ENCODE results near the gene PPP6R3.

DNA sequence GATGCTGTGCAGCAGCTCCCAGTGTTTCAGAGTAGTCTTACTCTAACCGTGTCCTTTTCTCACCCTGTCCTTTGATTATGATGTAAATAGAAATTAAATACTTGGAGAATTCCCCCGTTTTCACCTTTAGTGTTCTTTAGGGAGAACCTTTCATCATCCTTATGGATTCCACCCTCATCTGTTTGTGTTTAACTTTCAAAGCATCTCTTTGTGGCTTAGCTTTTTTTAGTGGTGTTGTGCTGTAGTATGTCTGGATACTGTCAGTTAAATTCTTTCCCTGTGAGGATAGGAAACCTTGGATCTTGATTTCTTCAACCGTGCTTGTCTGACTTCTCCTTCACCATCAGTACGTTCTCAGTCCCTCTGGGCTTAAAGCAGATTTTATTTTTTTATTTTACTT is 48.5 kb downstream of the PPP6R3 start:
- TF ChIP-seq, protein P1, sequence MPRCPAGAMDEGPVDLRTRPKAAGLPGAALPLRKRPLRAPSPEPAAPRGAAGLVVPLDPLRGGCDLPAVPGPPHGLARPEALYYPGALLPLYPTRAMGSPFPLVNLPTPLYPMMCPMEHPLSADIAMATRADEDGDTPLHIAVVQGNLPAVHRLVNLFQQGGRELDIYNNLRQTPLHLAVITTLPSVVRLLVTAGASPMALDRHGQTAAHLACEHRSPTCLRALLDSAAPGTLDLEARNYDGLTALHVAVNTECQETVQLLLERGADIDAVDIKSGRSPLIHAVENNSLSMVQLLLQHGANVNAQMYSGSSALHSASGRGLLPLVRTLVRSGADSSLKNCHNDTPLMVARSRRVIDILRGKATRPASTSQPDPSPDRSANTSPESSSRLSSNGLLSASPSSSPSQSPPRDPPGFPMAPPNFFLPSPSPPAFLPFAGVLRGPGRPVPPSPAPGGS (IDR thresholded peaks at IDR 0.05; ENCODE audit: borderline replicate concordance, insufficient read depth, low read depth, low read length, poor library complexity, severe bottlenecking): no peak
- TF ChIP-seq, protein P2, sequence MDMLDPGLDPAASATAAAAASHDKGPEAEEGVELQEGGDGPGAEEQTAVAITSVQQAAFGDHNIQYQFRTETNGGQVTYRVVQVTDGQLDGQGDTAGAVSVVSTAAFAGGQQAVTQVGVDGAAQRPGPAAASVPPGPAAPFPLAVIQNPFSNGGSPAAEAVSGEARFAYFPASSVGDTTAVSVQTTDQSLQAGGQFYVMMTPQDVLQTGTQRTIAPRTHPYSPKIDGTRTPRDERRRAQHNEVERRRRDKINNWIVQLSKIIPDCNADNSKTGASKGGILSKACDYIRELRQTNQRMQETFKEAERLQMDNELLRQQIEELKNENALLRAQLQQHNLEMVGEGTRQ (IDR thresholded peaks at IDR 0.05; ENCODE audit: borderline replicate concordance, low read depth, low read length): no peak
- no peak for TF ChIP-seq NR2C2 (IDR thresholded peaks at IDR 0.05; ENCODE audit: borderline replicate concordance, control insufficient read depth, insufficient read length, low read depth)
- TF ChIP-seq JUNB (IDR thresholded peaks at IDR 0.05): no peak
- TF ChIP-seq, protein P3, sequence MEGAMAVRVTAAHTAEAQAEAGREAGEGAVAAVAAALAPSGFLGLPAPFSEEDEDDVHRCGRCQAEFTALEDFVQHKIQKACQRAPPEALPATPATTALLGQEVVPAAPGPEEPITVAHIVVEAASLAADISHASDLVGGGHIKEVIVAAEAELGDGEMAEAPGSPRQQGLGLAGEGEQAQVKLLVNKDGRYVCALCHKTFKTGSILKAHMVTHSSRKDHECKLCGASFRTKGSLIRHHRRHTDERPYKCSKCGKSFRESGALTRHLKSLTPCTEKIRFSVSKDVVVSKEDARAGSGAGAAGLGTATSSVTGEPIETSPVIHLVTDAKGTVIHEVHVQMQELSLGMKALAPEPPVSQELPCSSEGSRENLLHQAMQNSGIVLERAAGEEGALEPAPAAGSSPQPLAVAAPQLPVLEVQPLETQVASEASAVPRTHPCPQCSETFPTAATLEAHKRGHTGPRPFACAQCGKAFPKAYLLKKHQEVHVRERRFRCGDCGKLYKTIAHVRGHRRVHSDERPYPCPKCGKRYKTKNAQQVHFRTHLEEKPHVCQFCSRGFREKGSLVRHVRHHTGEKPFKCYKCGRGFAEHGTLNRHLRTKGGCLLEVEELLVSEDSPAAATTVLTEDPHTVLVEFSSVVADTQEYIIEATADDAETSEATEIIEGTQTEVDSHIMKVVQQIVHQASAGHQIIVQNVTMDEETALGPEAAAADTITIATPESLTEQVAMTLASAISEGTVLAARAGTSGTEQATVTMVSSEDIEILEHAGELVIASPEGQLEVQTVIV (IDR thresholded peaks at IDR 0.05; ENCODE audit: borderline replicate concordance, partially characterized antibody): no peak
- TF ChIP-seq MYC (IDR thresholded peaks at IDR 0.05; ENCODE audit: insufficient read depth, insufficient read length, insufficient replicate concordance, low read length, severe bottlenecking): no peak
- TF ChIP-seq, protein P4, sequence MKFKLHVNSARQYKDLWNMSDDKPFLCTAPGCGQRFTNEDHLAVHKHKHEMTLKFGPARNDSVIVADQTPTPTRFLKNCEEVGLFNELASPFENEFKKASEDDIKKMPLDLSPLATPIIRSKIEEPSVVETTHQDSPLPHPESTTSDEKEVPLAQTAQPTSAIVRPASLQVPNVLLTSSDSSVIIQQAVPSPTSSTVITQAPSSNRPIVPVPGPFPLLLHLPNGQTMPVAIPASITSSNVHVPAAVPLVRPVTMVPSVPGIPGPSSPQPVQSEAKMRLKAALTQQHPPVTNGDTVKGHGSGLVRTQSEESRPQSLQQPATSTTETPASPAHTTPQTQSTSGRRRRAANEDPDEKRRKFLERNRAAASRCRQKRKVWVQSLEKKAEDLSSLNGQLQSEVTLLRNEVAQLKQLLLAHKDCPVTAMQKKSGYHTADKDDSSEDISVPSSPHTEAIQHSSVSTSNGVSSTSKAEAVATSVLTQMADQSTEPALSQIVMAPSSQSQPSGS (IDR thresholded peaks at IDR 0.05; ENCODE audit: low read length): no peak
- no peak for TF ChIP-seq FOXK2 (IDR thresholded peaks at IDR 0.05)
- TF ChIP-seq ZZZ3 (IDR thresholded peaks at IDR 0.05; ENCODE audit: control insufficient read depth, insufficient read length, low read depth): no peak
- TF ChIP-seq, protein P5, sequence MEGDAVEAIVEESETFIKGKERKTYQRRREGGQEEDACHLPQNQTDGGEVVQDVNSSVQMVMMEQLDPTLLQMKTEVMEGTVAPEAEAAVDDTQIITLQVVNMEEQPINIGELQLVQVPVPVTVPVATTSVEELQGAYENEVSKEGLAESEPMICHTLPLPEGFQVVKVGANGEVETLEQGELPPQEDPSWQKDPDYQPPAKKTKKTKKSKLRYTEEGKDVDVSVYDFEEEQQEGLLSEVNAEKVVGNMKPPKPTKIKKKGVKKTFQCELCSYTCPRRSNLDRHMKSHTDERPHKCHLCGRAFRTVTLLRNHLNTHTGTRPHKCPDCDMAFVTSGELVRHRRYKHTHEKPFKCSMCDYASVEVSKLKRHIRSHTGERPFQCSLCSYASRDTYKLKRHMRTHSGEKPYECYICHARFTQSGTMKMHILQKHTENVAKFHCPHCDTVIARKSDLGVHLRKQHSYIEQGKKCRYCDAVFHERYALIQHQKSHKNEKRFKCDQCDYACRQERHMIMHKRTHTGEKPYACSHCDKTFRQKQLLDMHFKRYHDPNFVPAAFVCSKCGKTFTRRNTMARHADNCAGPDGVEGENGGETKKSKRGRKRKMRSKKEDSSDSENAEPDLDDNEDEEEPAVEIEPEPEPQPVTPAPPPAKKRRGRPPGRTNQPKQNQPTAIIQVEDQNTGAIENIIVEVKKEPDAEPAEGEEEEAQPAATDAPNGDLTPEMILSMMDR (IDR thresholded peaks at IDR 0.05 in 2 of 3, conservative IDR thresholded peaks at IDR 0.05 in 1 of 3; ENCODE audit: control insufficient read depth in 2 of 3, extremely low read depth in 1 of 3, insufficient read depth in 1 of 3, low read depth in 3 of 3, low read length in 3 of 3): no peak
- TF ChIP-seq POLR2AphosphoS2 (IDR thresholded peaks at IDR 0.05; ENCODE audit: low read depth, low read length): no peak
